GM21381 (cell line): ENCODE results near the gene ADORA1.

ENCODE experiments used
- ATAC-seq: cut with Tn5 transposase; IDR thresholded peaks from one replicate; pipeline ENCODE4 v1.9.1; 2021; ENCODE audit warnings: mild to moderate bottlenecking, moderate library complexity; ENCODE audit not compliant: unreplicated experiment

Gene ADORA1

DNA sequence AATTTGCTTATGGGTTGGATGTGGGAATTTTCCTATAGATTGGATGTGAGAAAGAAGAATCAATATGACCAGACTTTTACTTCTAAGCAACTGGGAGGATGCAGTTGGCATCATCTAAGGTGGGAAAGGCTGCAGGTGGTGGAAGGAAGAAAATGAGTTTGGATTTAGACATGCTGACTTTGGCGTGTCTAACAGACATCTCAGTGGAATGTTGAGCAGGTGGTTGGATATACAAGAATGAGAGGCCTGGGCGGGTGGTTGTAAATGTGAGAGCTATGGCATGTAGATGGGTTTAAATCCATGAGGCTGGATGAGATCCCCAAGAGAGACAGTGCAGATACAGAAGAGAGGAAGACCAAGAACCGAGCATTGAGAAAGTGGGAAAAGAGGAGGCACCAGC lies 10.5 kb downstream of the ADORA1 start:
- ATAC-seq: no peak

DNA sequence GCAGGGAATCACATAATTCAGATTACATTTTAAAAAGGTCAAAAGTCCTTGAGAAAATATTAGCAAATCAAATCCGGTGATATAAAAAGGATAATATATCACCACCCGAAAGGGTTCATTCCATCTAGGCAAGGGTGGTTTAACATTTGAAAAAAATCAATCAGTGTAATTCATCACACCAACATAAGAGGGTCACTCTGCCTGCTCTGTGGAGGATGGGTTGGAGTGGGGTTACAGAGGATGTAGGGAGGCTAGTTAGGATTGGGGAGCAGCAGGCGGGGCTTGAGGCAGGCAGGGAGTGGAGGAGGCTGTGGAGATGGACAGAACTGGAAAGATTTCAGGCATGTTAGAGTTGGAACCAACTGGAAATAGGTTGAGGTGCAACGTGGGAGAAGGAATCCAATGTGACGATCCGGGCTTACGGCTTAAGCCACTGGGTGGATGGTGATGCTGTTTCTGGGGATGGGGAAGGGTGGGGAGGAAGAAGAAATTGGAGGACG lies 12.5 kb downstream of the ADORA1 start:
- no peak for ATAC-seq

DNA sequence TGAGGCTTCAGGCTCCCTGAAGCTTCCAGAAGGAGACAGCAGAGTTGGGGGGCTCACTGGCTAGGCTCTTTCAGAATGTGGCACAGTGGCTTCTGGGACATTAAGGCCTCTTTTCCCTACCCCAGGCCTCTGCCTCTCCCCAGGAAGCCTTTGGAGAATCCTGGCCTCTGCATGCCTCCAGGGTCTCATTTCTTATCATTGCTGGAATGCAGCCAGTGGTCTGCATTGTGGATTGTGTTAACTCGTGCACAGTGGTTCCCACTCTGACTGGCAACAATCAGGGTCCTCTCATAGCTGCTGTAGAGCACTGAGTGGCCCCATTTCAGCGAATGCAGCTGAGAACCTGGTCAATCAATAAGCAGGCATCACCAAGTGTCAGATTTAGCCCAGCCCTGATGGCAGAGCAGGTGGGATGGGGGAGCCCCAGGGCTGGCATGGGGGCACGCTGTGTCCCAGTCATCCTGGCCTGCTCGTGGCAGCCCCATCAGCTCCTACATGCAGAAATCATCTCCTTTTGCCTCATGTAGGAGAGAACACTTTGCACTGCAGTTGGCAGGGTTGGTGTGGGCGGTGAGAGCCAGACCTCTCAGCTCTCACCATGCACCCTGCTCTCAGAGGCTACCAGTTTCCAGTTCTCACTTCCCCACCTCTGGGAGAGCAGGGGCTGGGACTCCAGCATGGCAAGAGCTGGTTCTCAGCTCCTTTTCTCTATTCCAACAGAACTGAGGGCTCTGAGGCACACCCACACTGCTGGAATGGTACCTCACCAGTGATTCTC lies 13.4 kb downstream of the ADORA1 start:
- ATAC-seq: no peak

DNA sequence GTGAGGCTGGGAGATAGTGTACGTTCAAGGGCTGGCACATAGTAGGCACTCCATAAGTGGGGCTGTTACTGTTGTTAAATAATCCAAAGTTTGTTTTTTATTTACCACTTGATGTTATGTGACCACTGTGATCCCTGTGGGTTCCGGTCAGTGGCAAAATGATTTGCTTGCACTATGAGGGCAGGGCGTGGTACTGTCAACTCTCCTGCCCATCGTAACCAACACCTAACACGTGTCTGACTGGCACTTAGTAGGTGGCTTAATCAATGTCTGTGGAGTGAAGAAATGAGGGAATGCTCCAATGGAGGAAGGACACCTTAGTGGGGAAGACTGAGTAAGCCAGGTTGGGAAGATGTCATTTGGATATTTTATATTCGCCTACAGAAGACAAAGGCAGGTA lies 14.6 kb downstream of the ADORA1 start:
- no peak for ATAC-seq

DNA sequence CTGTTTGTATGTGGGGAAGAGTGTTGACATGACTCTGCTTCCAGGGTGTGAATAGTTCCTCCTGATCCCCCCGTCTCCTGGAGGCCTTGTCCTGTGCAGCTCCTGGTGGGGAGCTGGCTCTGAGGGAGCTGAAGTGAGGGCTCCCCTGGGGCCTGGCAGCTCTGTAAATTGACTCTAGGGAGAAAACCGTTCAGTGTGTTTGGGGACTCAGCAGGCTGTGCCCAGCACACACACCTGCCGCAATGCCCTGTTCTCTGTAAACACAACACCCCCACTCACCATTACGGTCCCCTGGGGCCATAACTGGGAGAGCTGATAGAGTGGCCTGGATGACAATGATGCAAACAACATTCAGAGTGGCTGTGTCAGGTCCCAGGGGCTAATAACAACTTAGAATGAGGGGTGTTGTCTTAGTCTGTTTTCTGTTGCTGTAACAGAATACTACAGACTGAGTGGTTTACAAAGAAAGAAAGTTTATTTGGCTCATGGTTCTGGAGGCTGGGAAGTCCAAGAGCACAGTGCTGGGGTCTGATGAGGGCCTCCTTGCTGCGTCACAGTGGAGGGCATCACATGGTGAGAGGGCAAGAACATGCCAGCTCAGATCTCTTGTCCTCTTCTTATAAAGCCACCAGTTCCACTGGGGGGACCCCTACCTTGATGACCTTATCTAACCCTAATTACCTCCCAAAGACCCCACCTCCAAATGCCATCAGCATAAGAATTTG lies 15.3 kb downstream of the ADORA1 start:
- no peak for ATAC-seq

DNA sequence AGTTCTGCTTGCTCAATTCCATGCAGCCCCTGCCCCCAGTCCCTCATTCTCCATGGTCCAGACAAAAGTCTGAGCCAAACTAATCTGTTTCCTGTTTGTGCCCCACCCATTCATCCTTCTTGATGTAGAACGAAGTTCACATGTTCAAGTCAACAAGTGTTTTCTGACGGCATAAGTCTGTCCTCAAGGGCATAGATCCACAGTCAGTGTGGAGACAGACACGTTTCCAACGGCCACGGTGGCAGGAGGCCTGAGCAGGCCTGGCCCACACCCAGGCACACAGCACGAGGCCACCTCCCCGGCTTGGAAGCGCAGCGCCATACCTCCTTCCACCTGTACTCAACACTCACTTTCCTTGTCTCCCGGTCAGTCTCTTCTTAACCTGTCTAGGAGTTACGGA lies 16.1 kb downstream of the ADORA1 start:
- no peak for ATAC-seq

DNA sequence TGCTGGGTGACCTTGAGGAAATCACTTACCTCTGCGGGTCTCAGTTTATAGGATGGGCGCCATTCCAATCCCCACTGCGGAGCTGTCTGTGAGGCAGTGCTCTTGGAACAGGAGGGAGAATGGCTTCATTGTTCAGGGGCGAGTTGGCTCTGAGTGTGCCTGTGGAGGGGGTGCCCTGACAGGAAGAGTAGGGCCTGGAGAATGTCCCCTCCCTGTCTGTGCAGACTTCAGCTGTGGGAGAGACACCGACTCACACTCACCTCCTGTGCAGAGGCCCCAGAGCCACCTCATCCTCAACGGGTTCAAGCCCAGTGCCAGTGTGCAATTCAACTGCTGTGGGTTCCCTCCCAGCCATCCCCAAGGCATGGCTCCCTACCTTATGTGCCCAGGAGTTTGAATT lies 17.1 kb downstream of the ADORA1 start:
- no peak for ATAC-seq

DNA sequence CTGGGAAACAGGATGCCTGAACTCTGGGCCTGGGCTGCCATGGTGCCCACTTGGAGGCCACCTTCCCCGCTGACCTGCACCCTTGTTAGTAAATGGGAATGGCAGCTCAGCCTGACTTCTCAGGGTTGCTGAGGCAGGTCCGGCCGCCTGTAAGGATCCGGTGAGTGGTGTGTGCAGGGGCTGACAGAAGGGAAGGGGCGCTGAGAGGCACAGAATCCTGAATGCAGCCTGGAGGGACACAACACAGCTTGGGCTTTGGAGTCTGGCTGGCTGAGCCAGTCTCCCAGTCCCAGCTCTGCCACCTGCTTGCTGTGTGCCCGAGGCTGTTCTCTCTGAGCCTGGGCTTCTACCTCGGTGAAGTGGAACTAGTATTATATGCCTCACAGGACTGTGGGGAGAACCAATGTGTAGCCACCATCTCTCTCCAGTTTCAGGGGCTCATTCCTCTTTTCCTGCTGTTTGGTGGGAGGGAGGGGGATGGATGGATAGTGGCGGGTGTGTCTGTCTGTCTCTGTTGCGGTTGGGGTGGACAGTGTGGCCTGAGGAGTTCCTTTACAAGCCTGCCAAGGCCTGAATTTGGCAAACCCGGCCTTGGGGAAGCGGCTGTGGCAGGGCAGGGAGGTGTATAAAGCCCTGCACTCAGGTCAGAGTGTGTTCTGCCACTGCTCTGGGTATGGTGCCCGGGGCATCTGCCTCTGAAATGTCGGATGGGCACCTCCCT lies 18.0 kb downstream of the ADORA1 start:
- no peak for ATAC-seq

DNA sequence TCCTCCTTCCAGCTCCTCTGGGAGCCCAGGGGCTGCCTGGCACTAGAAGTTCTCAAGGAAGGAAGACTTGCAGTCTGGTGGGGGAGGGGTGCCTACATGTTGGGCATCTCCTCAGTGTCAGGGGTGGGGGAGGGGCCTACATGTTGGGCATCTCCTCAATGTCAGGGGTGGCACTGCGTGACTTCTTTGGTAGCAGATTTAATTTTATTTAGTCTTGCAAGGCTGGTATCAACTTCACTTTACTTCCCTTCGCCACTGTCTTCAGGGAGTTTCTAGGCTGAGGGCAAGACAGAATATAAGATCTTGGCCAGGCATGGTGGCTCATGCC lies 18.5 kb downstream of the ADORA1 start:
- no peak for ATAC-seq

DNA sequence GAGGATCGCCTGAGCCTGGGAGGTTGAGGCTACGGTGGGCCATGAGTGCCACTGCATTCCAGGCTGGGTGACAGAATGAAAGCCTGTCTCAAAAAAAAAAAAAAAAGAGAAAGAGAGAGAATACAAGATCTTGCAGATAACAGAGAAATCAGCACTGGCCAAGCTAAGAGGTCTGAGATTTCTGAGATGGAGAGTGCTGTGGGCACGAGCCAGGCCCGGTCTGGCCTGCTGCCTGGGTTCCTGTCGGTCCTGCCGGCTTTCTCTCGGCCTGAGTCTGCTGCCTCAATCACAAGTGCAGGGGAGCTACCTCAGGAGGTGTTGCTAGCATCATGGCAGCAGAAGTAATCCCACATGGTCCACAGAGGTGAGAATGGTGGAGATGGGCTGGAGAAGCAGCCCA lies 19.0 kb downstream of the ADORA1 start:
- ATAC-seq: no peak

DNA sequence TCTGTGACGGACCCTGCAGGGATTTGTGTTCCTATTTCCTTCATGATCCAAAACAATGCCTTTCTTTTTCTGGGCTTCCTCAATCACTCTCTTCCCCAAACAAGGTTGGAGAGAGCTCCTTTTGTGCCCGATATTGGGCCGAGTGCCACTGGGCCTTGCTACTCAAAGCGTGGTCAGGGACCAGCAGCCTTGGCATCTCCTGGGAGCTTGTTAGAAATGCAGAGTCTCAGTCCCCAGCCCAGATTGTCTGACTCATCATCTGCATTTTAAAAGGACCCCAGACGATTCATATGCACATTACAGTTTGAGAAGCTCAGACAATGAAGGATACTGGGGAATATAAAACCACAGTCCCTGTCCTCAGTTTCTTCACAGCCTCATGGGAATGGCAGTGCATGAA lies 19.9 kb downstream of the ADORA1 start:
- ATAC-seq: no peak

DNA sequence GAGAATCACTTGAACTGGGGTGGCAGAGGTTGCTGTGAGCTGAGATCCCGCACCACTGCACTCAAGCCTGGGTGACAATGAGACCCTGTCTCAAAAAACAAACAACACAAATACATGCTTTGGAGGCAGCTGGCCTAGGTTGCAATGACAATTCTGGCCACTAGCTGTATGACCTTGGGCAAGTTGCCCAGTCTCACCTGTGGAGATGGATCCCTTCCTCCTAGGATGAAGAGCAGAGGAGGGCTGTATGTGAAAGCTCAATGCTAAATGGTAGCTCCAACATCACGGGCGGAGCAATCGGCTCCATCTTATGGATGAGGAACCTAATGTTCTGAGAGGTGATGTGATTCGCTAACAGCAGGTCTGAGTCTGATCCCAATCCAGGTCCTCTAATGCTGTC lies 20.6 kb downstream of the ADORA1 start:
- ATAC-seq: no peak

DNA sequence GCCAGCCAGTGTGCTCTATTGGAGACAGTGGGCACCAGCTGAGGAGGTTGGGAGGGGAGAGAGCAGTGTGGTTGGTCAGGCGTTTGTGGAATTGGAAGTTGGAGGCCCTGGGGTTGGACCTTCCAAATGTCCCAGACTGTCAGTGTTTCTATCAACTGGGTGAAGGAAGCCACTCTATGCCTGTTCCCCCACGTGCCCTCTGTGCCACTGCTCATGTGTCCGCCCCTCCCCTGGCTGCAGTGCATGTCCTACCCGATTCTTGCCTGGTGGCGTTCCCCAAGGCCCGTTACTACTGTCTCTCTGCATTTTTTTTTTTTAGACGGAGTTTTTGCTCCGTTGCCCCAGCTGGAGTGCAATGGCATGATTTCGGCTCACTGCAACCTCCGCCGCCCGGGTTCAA lies 21.1 kb downstream of the ADORA1 start:
- no peak for ATAC-seq

DNA sequence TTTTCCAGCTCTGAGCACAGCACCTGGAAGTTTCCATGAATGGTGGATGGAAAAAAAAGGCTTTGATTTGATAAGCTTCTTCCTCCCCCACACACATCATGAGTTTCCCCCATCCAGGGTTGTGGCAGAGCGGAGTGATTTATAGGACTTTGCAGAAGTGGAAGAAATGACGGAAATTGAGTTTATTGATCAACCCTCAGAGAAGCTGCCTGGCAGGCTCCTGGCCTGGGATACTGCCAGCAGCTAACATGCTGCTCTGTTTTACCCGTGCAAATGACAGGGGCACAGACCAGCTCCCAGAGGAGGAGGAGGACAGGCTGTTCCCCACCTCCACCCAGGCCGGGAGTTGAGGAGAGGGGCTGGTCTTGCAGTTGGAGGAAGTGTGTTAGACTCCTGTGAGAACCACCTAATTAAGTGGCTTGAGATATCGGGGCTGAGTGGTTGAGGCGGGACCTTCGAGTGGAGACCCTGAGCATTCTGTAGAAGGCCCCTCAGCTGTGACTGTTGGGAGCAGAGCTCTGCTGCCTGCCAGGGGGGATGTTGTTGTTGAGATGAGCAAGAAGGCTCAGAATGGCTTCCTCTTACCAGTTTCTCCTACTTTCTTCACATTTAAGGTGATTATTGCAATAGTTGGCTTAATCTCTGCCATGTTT lies 21.8 kb downstream of the ADORA1 start:
- ATAC-seq: no peak

DNA sequence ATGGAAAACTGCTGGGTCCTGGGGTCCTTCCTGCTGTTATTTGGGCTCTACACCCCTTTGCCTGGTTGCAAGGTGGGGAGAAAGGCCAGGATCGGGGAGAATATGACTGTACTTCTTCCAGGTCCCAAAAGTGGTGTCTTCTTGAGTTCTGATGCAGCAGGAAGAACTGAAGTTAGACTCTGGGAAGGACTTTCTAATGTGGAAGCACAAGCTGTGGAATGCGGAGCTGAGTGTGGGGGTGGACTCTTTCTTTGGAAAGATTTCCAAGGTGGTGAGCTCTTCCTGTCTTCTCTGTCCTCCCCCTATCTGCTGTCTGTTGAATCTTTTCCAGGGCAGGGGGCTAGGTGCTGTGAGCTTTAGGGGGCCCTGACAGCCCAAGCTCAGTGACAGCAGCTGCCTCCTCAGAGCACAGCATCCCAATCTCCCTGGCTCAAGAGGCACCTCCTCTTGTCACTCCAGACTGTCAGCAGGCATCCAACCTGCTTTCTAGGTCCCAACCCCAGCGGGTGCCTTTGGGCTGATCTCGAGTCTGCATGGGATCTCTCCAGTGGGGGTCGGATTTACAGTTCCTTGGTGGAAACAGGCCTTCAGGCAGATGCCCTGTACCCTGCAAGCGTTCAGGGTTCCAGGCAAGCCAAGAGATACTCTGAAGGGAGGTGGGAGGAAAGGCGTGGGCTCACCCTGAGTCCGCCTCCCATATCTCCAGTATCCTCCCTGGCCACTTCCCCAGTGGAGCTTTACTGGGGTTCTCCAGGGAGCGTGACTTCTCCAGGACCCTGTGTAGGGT lies 23.2 kb downstream of the ADORA1 start:
- no peak for ATAC-seq

DNA sequence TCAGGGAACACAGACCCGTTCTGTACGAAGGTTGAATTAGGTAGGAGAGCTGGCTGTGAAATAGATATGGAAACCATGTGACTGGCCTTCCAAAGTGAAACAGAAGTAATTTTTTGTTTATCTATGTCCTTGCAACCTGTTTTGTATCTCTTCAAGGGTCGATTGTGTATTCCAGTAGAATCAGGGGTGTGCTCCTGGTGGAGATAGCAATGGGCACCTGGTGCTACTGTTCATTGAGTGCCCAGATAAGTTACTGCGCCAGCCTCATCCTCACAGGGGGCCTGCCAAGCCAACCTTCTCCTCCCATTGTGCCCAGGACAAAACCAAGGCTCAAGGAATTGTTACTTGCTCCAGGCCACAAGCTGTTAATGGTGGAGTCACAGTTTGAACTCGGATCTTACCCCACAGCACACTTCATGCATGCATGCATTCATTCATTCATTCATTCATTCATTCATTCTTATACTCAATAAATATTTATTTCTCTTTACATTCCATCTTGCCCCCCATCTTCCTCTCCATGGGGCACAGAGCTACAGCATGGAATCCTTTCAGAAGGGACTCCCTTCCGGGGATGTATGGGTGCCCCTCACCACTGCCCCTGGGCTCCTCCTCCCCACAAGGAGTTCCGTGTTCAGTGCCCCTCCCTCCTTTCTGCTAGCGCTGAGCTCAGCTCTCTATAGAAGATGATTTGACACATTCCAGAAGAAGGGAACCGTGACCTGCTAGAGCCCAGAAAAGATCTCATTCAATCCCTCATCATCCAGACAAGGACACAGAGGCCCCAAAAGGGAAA lies 24.0 kb downstream of the ADORA1 start:
- no peak for ATAC-seq

DNA sequence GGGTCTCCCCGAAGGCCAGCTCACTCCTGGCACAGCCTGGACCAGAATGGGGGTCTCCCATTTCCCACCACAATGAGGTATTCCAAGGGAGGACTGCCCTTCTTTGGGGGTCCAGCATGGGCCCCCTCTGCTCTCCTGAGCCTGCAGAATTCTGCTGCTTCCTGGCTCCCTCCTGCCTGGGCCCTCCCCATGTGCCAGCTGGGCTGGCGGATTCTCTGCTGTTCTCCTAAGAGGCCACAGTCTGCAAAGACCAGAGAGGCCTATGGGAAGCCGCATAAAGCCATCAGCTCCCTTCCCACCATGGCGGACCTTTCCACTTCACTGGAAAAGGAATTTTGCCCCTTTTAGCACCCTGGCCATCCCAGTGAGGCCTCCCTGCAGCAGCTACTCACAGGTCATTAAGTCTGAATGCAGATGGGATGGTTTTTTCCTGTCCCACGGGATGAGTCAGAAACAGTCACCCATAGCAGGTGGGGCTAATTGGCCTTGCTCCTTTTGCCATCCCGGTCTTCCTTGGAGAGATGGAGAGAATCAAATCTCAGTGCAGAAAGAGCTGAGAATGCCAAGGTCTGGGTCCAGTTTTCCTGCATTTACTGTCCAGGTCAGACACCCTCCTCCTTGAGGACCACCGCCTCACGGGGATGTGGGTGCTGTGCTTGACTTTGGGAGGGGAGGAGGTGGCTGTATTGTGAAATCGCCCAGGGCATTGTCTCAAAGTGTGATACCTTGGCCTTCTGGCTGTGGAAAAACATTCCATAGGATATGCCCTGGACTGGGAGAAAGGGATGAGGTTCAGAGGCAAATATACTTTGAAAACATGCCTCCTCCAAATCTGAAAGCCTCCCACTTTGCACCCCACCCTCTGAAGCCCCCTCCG lies 24.9 kb downstream of the ADORA1 start:
- ATAC-seq: no peak

DNA sequence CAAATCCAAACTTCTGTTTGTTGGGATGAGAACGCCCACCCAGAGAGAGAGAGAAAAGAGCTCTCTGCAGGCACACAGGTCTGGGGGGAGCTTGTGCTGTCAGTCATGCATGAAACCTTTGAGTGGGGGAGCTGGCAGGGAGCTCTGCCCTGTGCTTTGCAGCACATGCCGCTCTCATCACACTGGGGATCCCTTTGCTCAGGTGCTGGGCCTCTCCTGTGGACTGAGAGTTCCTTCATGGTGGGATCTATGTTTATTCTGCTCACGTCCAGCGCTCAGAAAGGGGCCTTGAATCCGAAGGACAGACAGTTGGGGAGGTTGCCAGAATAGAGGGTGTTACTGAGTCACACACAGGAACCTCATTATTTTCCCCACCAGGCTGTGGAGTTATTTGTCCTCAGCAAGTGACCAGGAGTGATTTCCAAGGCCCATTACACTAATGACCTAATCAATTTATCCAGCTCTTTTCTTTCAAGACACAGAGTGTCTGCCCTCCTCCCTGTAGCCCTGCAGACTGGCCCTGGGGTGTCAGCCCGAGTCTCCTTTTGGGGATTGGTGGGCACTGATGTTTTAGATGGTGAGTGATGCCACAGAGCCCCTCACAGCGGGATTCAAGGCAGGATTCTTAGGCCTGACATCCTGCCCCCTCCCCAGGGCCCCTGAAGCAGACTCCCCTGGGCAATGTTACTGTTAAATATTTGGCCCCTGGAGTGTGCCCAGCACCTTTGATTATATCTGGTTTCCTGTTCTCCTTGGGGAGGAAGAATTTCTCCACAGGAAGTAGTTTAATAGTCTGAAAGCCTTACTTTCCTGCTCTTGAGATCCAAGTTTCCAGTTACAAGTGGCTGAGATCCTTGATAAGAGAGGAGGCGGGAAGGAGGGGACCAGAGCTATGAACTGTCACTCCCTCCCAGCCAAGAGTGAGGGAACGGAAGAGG lies 25.8 kb downstream of the ADORA1 start:
- no peak for ATAC-seq
